HepG2 (cell line): ENCODE results near the gene ARHGAP45.

ENCODE experiments used
- CENPX ChIP-seq: sonication (generic); formaldehyde crosslinking; IDR thresholded peaks from 2 replicates; pipeline ENCODE4 v1.9.0; 2021; ENCODE audit warnings: mild to moderate bottlenecking, missing genetic modification reagents, moderate library complexity
- EZH2 ChIP-seq: conservative IDR thresholded peaks from 2 replicates; pipeline ENCODE4 v1.6.1; 2012; ENCODE audit warnings: mild to moderate bottlenecking, low read depth, low read length, moderate library complexity
- PCBP1 ChIP-seq: fragments of 200-400 bp; formaldehyde crosslinking; IDR thresholded peaks from 2 replicates; pipeline ENCODE4 v1.6.1; 2017; ENCODE audit warnings: mild to moderate bottlenecking, low read depth, low read length, borderline replicate concordance
- ZBTB7A ChIP-seq: sonication (generic); formaldehyde crosslinking; IDR thresholded peaks from 2 replicates; pipeline ENCODE4 v1.8.0; 2022; ENCODE audit warnings: mild to moderate bottlenecking, missing genetic modification reagents
- ZNF3 ChIP-seq: IDR thresholded peaks from 2 replicates; pipeline ENCODE4 v1.7.0; 2017; ENCODE audit warnings: inconsistent platforms
- TF ChIP-seq, protein P1 (sequence below): sonication (generic); formaldehyde crosslinking; IDR thresholded peaks from 2 replicates; pipeline ENCODE4 v1.5.0; 2020; ENCODE audit warnings: mild to moderate bottlenecking, missing genetic modification reagents, moderate library complexity
- TF ChIP-seq, protein P2 (sequence below): IDR thresholded peaks from 2 replicates; pipeline ENCODE4 v1.6.1; 2016; ENCODE audit warnings: missing genetic modification reagents, missing compliant biosample characterization
- TF ChIP-seq, protein P3 (sequence below), 2 experiments: IDR thresholded peaks; 2 replicates each; pipeline ENCODE4 v1.6.1; 2011 to 2012; ENCODE audit warnings: low read length in 2 of 2, borderline replicate concordance in 1 of 2, low read depth in 1 of 2, mild to moderate bottlenecking in 1 of 2, moderate library complexity in 1 of 2

DNA sequence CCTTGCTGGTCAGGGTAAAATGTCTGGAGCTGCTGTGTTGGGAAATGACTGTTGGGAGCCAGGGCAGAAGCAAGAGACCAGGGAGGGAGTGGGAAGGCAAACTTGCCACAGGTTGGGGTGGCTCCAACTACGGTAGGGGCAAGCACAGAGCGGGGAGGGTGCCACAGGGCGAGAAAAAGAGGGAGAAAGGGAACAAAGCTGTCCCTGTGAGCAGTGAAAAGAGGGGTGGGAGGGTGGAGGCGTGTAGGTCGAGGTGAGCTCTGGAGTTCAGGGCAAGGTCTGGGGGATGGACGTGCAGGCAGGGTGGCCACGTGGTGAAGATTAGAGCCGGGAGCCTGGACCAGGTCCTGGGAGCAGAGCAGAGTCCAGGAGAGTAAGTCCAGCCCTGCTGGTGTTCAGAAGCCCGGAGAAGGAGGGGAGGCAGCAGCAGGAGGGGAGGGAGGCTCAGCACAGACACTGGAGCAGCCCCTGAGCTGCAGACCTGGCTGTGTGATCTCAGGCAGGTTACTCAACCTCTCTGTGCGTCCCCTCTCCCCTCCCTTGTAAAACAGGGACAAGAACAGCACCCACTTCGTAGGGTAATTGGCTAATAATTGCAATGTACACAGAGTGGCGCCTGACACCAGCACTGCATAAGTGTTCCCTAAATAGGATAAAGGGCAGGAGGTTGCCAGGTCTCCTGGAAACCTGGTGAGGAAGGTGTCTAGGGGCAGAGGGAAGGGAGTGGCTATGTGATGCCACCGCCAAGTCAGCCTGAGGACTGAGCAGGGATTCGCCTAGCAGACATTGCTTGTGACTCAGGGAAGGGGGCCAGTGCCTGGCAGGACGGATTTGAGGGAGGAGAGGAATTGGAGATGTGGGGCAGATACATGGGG lies 31.4 kb downstream of the ARHGAP45 start:
- TF ChIP-seq, protein P1, sequence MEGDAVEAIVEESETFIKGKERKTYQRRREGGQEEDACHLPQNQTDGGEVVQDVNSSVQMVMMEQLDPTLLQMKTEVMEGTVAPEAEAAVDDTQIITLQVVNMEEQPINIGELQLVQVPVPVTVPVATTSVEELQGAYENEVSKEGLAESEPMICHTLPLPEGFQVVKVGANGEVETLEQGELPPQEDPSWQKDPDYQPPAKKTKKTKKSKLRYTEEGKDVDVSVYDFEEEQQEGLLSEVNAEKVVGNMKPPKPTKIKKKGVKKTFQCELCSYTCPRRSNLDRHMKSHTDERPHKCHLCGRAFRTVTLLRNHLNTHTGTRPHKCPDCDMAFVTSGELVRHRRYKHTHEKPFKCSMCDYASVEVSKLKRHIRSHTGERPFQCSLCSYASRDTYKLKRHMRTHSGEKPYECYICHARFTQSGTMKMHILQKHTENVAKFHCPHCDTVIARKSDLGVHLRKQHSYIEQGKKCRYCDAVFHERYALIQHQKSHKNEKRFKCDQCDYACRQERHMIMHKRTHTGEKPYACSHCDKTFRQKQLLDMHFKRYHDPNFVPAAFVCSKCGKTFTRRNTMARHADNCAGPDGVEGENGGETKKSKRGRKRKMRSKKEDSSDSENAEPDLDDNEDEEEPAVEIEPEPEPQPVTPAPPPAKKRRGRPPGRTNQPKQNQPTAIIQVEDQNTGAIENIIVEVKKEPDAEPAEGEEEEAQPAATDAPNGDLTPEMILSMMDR (CRISPR knock-in tag), result no peak; the same call in 1 of the 2 replicates
- TF ChIP-seq EZH2, result no peak
- TF ChIP-seq ZNF3, result peak; percentile 87
- TF ChIP-seq PCBP1, result 0 out of 2 replicates have a peak, but pooled peaks have one; percentile 43
- peak; percentile 29; the same call in 1 of the 2 replicates for TF ChIP-seq ZBTB7A (CRISPR knock-in tag)
- TF ChIP-seq, protein P2, sequence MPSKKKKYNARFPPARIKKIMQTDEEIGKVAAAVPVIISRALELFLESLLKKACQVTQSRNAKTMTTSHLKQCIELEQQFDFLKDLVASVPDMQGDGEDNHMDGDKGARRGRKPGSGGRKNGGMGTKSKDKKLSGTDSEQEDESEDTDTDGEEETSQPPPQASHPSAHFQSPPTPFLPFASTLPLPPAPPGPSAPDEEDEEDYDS (CRISPR knock-in tag), result no peak
- no peak for TF ChIP-seq CENPX (CRISPR knock-in tag)
- TF ChIP-seq, protein P3, sequence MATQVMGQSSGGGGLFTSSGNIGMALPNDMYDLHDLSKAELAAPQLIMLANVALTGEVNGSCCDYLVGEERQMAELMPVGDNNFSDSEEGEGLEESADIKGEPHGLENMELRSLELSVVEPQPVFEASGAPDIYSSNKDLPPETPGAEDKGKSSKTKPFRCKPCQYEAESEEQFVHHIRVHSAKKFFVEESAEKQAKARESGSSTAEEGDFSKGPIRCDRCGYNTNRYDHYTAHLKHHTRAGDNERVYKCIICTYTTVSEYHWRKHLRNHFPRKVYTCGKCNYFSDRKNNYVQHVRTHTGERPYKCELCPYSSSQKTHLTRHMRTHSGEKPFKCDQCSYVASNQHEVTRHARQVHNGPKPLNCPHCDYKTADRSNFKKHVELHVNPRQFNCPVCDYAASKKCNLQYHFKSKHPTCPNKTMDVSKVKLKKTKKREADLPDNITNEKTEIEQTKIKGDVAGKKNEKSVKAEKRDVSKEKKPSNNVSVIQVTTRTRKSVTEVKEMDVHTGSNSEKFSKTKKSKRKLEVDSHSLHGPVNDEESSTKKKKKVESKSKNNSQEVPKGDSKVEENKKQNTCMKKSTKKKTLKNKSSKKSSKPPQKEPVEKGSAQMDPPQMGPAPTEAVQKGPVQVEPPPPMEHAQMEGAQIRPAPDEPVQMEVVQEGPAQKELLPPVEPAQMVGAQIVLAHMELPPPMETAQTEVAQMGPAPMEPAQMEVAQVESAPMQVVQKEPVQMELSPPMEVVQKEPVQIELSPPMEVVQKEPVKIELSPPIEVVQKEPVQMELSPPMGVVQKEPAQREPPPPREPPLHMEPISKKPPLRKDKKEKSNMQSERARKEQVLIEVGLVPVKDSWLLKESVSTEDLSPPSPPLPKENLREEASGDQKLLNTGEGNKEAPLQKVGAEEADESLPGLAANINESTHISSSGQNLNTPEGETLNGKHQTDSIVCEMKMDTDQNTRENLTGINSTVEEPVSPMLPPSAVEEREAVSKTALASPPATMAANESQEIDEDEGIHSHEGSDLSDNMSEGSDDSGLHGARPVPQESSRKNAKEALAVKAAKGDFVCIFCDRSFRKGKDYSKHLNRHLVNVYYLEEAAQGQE (IDR thresholded peaks at IDR 0.05; ENCODE audit: borderline replicate concordance in 1 of 2, low read depth in 1 of 2, low read length in 2 of 2), result peak in 1 of 2 experiments; percentile 34; a peak in 1 of 4 replicates
